Caco-2 (cell line): Measurements from ENCODE around the gene NMRK2. TPM values are rescaled to one million over a fixed set of nuclear protein-coding genes. Genes with fewer than 3 reads are reported as not detected.

ENCODE experiments used
- BruUV-seq: library from RNA; stranded (reverse); fragments of 400-500 nt; replicated peaks from 2 replicates; lab custom pipeline; 2021; lab: Mats Ljungman, UMichigan
- CTCF ChIA-PET: fragments of 300-600 bp; sonication (Branson Sonifier 250); formaldehyde crosslinking; loops from one replicate; lab custom pipeline; 2022; ENCODE audit warnings: antibody characterized with exemption; lab: Charles Lee
- POLR2A ChIA-PET: fragments of 300-600 bp; sonication (Branson Sonifier 250); formaldehyde crosslinking; loops from one replicate; lab custom pipeline; 2022; ENCODE audit warnings: antibody characterized with exemption; lab: Charles Lee
- DNase-seq, 2 experiments: peaks; one replicate each; pipeline versions ENCODE4 v3.0.0 to v3.0.0-alpha.2; 2020 to 2022
- H3K27me3 ChIP-seq: replicated peaks from 2 replicates; pipeline ENCODE4 v1.6.0; 2011; ENCODE audit warnings: low read length; ENCODE audit not compliant: control insufficient read depth, insufficient read depth
- H3K36me3 ChIP-seq: 2 replicates; pipeline ENCODE4 v1.5.1; 2011; ENCODE audit warnings: low read length; ENCODE audit not compliant: control insufficient read depth, insufficient read depth
- H3K4me1 ChIP-seq: fragments of 250-450 bp; sonication (Bioruptor Pico); 2 replicates; pipeline ENCODE4 v1.5.1; 2020; ENCODE audit warnings: mild to moderate bottlenecking
- H3K4me3 ChIP-seq: 2 replicates; pipeline ENCODE4 v1.5.1; 2011; ENCODE audit warnings: low read depth, mild to moderate bottlenecking, control low read depth, low read length
- H3K9me3 ChIP-seq: fragments of 250-450 bp; sonication (Bioruptor Pico); 2 replicates; pipeline ENCODE4 v1.5.1; 2020; ENCODE audit warnings: mild to moderate bottlenecking, moderate library complexity
- H3K27ac Mint-ChIP-seq: one replicate; pipeline ENCODE4 v1.8.0; 2022; ENCODE audit warnings: mixed read lengths; ENCODE audit not compliant: unreplicated experiment
- H3K27me3 Mint-ChIP-seq: one replicate; pipeline ENCODE4 v1.8.0; 2022; ENCODE audit warnings: mixed read lengths; ENCODE audit not compliant: insufficient read depth, unreplicated experiment
- H3K36me3 Mint-ChIP-seq: one replicate; pipeline ENCODE4 v1.8.0; 2022; ENCODE audit warnings: mild to moderate bottlenecking, mixed read lengths; ENCODE audit not compliant: insufficient read depth, unreplicated experiment
- H3K4me1 Mint-ChIP-seq: one replicate; pipeline ENCODE4 v1.8.0; 2022; ENCODE audit warnings: low read depth, mixed read lengths; ENCODE audit not compliant: unreplicated experiment
- H3K4me3 Mint-ChIP-seq: one replicate; pipeline ENCODE4 v1.8.0; 2022; ENCODE audit warnings: mild to moderate bottlenecking, moderate library complexity, mixed read lengths; ENCODE audit not compliant: unreplicated experiment
- H3K9me3 Mint-ChIP-seq: one replicate; pipeline ENCODE4 v1.8.0; 2022; ENCODE audit warnings: mixed read lengths; ENCODE audit not compliant: unreplicated experiment
- intact Hi-C: fragments of 100-400 bp; cut with micrococcal nuclease; formaldehyde crosslinking; loops from one replicate; pipeline ENCODE4 v1.10.0; 2022; ENCODE audit not compliant: unreplicated experiment
- total RNA-seq: library from RNA; stranded (reverse); gene quantifications from 2 replicates; pipeline ENCODE4 v1.2.3, GENCODE V29; 2022
- TF ChIP-seq, protein P1 (sequence below), 2 experiments: fragments of 200-600 bp in 1 of 2; IDR thresholded peaks; 1 replicate in 1 of 2; 2 replicates in 1 of 2; pipeline versions ENCODE4 v1.5.1 to v1.8.0; 2011 to 2022; ENCODE audit warnings: antibody characterized with exemption in 1 of 2, control low read depth in 1 of 2, inconsistent platforms in 1 of 2, low read depth in 1 of 2, low read length in 1 of 2, mild to moderate bottlenecking in 1 of 2, moderate library complexity in 1 of 2; ENCODE audit not compliant: insufficient read depth in 1 of 2, severe bottlenecking in 1 of 2, unreplicated experiment in 1 of 2

The NMRK2 gene
- total RNA-seq, 1 experiment from 2014 or later = not detected

GRCh38 chr19:3983542-3983914, 50.7 kb downstream of the NMRK2 start:
- ChIA-PET CTCF (interaction anchor here (0.6 kb wide), 1 partner anchor 8 kb away, joined by 5 read pairs; no protein-coding TSS in a partner anchor), POLR2A (interaction anchor here (1.0 kb wide), 1 partner anchor 25 kb away, joined by 4 read pairs; no protein-coding TSS in a partner anchor)
- no peak for DNase-seq
- TF ChIP-seq, protein P1, sequence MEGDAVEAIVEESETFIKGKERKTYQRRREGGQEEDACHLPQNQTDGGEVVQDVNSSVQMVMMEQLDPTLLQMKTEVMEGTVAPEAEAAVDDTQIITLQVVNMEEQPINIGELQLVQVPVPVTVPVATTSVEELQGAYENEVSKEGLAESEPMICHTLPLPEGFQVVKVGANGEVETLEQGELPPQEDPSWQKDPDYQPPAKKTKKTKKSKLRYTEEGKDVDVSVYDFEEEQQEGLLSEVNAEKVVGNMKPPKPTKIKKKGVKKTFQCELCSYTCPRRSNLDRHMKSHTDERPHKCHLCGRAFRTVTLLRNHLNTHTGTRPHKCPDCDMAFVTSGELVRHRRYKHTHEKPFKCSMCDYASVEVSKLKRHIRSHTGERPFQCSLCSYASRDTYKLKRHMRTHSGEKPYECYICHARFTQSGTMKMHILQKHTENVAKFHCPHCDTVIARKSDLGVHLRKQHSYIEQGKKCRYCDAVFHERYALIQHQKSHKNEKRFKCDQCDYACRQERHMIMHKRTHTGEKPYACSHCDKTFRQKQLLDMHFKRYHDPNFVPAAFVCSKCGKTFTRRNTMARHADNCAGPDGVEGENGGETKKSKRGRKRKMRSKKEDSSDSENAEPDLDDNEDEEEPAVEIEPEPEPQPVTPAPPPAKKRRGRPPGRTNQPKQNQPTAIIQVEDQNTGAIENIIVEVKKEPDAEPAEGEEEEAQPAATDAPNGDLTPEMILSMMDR (IDR thresholded peaks at IDR 0.05; ENCODE audit: insufficient read depth in 1 of 2, low read depth in 1 of 2, low read length in 1 of 2, severe bottlenecking in 1 of 2, unreplicated experiment in 1 of 2) = no peak
- H3K4me1 Mint-ChIP-seq = peaks cover 6% of the 10 kb centered on the region
- intact Hi-C loops = loop anchor here (10.0 kb wide), 1 partner anchor 81 kb away; the partner anchor contains the start of gene ZBTB7A
- H3K27me3 Mint-ChIP-seq = no peaks in the 10 kb centered on the region
- no peaks in the 10 kb centered on the region for H3K9me3 Mint-ChIP-seq
- peaks cover 79% of the 10 kb centered on the region for H3K36me3 Mint-ChIP-seq
- peaks cover 12% of the 10 kb centered on the region for H3K4me1 ChIP-seq
- BruUV-seq = no TSS peak
- no peak overlapping the region for H3K4me3 ChIP-seq
- peak overlapping the region; percentile 96 for H3K27ac Mint-ChIP-seq
- no peaks in the 10 kb centered on the region for H3K27me3 ChIP-seq
- peak overlapping the region; percentile 89 for H3K4me3 Mint-ChIP-seq
- H3K36me3 ChIP-seq = peaks cover 36% of the 10 kb centered on the region
- no peaks in the 10 kb centered on the region for H3K9me3 ChIP-seq

- H3K9me3 ChIP-seq = no peaks in the 10 kb centered on the region
- H3K4me3 ChIP-seq = peak overlapping the region; percentile 98
- H3K27me3 ChIP-seq = no peaks in the 10 kb centered on the region
- peaks cover 36% of the 10 kb centered on the region for H3K36me3 ChIP-seq
- no peaks in the 10 kb centered on the region for H3K27me3 Mint-ChIP-seq
- POLR2A ChIA-PET = interaction anchor here (1.0 kb wide), 1 partner anchor 24 kb away, joined by 4 read pairs; no protein-coding TSS in a partner anchor
- intact Hi-C loops = loop anchor here (10.0 kb wide), 1 partner anchor 81 kb away; the partner anchor contains the start of gene ZBTB7A
- CTCF ChIA-PET = interaction anchor here (0.6 kb wide), 1 partner anchor 8 kb away, joined by 5 read pairs; no protein-coding TSS in a partner anchor
- H3K27ac Mint-ChIP-seq = peak overlapping the region; percentile 96
- peaks cover 73% of the 10 kb centered on the region for H3K36me3 Mint-ChIP-seq
- peaks cover 6% of the 10 kb centered on the region for H3K4me1 Mint-ChIP-seq
- TF ChIP-seq, protein P1 (IDR thresholded peaks at IDR 0.05; ENCODE audit: insufficient read depth in 1 of 2, low read depth in 1 of 2, low read length in 1 of 2, severe bottlenecking in 1 of 2, unreplicated experiment in 1 of 2) = no peak
- H3K4me1 ChIP-seq = peaks cover 12% of the 10 kb centered on the region
- H3K4me3 Mint-ChIP-seq = peak overlapping the region; percentile 89
- no peak for DNase-seq
- BruUV-seq = no TSS peak
- H3K9me3 Mint-ChIP-seq = no peaks in the 10 kb centered on the region
Observed at GRCh38 chr19:3983936-3984583, 51.2 kb downstream of the NMRK2 start.

- Mint-ChIP-seq H3K4me1 (peaks cover 6% of the 10 kb centered on the region), H3K27me3 (no peaks in the 10 kb centered on the region), H3K36me3 (peaks cover 68% of the 10 kb centered on the region), H3K9me3 (no peaks in the 10 kb centered on the region), H3K4me3 (peak overlapping the region; percentile 89), H3K27ac (peak overlapping the region; percentile 96)
- peaks cover 36% of the 10 kb centered on the region for H3K36me3 ChIP-seq
- no peaks in the 10 kb centered on the region for H3K27me3 ChIP-seq
- intact Hi-C loops = loop anchor here (10.0 kb wide), 1 partner anchor 80 kb away; the partner anchor contains the start of gene ZBTB7A
- no peaks in the 10 kb centered on the region for H3K9me3 ChIP-seq
- POLR2A ChIA-PET = interaction anchor here (1.0 to 1.5 kb wide), 2 partner anchors 15 to 24 kb away, joined by 4 to 67 read pairs; partner anchors contain the start of gene DAPK3
- no peak for DNase-seq
- H3K4me3 ChIP-seq = peak overlapping the region; percentile 98
- no TSS peak for BruUV-seq
- TF ChIP-seq, protein P1 (IDR thresholded peaks at IDR 0.05; ENCODE audit: insufficient read depth in 1 of 2, low read depth in 1 of 2, low read length in 1 of 2, severe bottlenecking in 1 of 2, unreplicated experiment in 1 of 2) = no peak
- peaks cover 12% of the 10 kb centered on the region for H3K4me1 ChIP-seq
- CTCF ChIA-PET = no interaction called here
Observed at GRCh38 chr19:3984584-3984907, 51.7 kb downstream of the NMRK2 start.
